GM18870 (cell line): ENCODE measurements around the gene CBX8.

ENCODE experiments used
- ATAC-seq: cut with Tn5 transposase; IDR thresholded peaks from one replicate; pipeline ENCODE4 v1.9.1; 2021; ENCODE audit warnings: moderate library complexity; ENCODE audit not compliant: unreplicated experiment

Gene CBX8

GRCh38 chr17:79794659-79795511 lies 2.0 kb downstream of the CBX8 start:
- no peak for ATAC-seq

GRCh38 chr17:79793924-79794304 lies 3.0 kb downstream of the CBX8 start:
- no peak for ATAC-seq

- no peak for ATAC-seq
These were observed 3.6 kb downstream of the CBX8 start for GRCh38 chr17:79792984-79793923.

GRCh38 chr17:79792341-79792871 lies 4.5 kb downstream of the CBX8 start:
- ATAC-seq: no peak

- no peak for ATAC-seq
These were observed 5.1 kb downstream of the CBX8 start for GRCh38 chr17:79791735-79792161.

- no peak for ATAC-seq
These were observed 5.8 kb downstream of the CBX8 start for GRCh38 chr17:79790805-79791734.

- no peak for ATAC-seq
These were observed 6.7 kb downstream of the CBX8 start for GRCh38 chr17:79789943-79790804.

- ATAC-seq: no peak
These were observed 7.6 kb downstream of the CBX8 start for GRCh38 chr17:79788989-79789942.

GRCh38 chr17:79788455-79788854 lies 8.4 kb downstream of the CBX8 start:
- ATAC-seq: no peak

GRCh38 chr17:79786930-79787643 lies 9.8 kb downstream of the CBX8 start:
- ATAC-seq: no peak

- no peak for ATAC-seq
These were observed 10.7 kb downstream of the CBX8 start for GRCh38 chr17:79785900-79786810.

- no peak for ATAC-seq
These were observed 11.6 kb downstream of the CBX8 start for GRCh38 chr17:79785017-79785899.

- no peak for ATAC-seq
These were observed 12.4 kb downstream of the CBX8 start for GRCh38 chr17:79784353-79785016.

GRCh38 chr17:79783891-79784290 lies 13.0 kb downstream of the CBX8 start:
- ATAC-seq: no peak
